ENCODE measurements around the gene P2RY11. TPM values are rescaled to one million over a fixed set of nuclear protein-coding genes. Genes with fewer than 3 reads are reported as not detected.

P2RY11 gene
- total and polyA plus RNA-seq, 2 donors (not counting 1 experiment from before 2014, with no cell fraction given) = 25.8 to 27.1 TPM

DNA sequence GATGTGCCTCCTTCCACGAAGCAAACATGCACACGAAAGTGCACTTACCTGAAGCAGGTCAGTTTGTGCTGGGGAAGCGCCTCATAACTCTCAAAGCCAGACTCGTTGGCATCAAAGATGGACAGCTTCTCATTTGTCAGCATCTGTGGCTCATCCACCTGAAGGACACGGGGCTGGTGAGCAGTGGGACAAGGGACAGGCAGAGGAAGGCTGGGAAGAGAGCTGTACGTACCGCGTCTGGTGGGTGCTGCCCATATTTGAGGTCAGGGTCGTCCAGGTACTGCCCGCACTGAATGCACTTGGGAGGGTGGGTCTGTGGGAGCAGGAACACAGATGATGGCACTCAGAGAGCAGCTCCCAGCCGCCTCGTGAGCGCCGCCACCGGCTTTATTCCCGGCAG lies 48.1 kb downstream of the P2RY11 start:
- TF ChIP-seq CTCF (IDR thresholded peaks at IDR 0.05) (no peak), EZH2 (IDR thresholded peaks at IDR 0.05; ENCODE audit: borderline replicate concordance, insufficient read depth, low read depth, low read length, poor library complexity, severe bottlenecking) (no peak)
- no peak for ATAC-seq (ENCODE audit: low read depth)
- Histone ChIP-seq H4K20me1 (ENCODE audit: control insufficient read depth, insufficient read depth, low read length, poor library complexity, severe bottlenecking) (no peaks in the 10 kb centered on the region), H3K9me3 (ENCODE audit: control extremely low read depth in 1 of 3, control insufficient read depth in 2 of 3, insufficient read depth in 1 of 3, low read length in 2 of 3) (no peaks in the 10 kb centered on the region), H3K4me2 (replicated peaks; ENCODE audit: low read depth, low read length, poor library complexity, severe bottlenecking) (no peak overlapping the region), H3K9ac (ENCODE audit: low read length) (no peak overlapping the region), H3K36me3 (replicated peaks in 1 of 2; ENCODE audit: control extremely low read depth in 1 of 2, control insufficient read depth in 1 of 2, extremely low read depth in 1 of 2, insufficient read depth in 2 of 2, low read length in 1 of 2) (peaks cover 0 to 76% of the 10 kb centered on the region in 2 experiments), H3K4me1 (ENCODE audit: control insufficient read depth in 2 of 2, insufficient read depth in 2 of 2, low read length in 2 of 2) (no peaks in the 10 kb centered on the region), H3K4me3 (ENCODE audit: control extremely low read depth in 1 of 5, extremely low read depth in 1 of 5, insufficient read depth in 1 of 5, low read depth in 2 of 5, low read length in 4 of 5) (no peak overlapping the region), H3K27ac (ENCODE audit: low read length in 2 of 2) (no peak overlapping the region), H2AFZ (ENCODE audit: insufficient read depth, low read depth, low read length, poor library complexity, severe bottlenecking) (no peak overlapping the region), H3K79me2 (ENCODE audit: control insufficient read depth, insufficient read depth, low read length) (no peaks in the 10 kb centered on the region), H3K27me3 (replicated peaks in 1 of 4; ENCODE audit: control extremely low read depth in 1 of 4, control insufficient read depth in 3 of 4, insufficient read depth in 4 of 4, low read length in 3 of 4) (no peaks in the 10 kb centered on the region)
- POLR2A ChIA-PET = no interaction called here
- no peak overlapping the region for H3K4me3 Mint-ChIP-seq
- no peaks in the 10 kb centered on the region for H3K9me3 Mint-ChIP-seq (ENCODE audit: insufficient read depth)
- intact Hi-C loops (cut with micrococcal nuclease) = no loop called here
- no peaks in the 10 kb centered on the region for H3K27me3 Mint-ChIP-seq
- H3K27ac Mint-ChIP-seq = no peak overlapping the region
- CTCF ChIA-PET = interaction anchor here (0.7 to 1.1 kb wide), 3 partner anchors 16 to 91 kb away, joined by 3 to 4 read pairs (median 3); no protein-coding TSS in a partner anchor
- no peak for DNase-seq
- H3K4me1 Mint-ChIP-seq = no peaks in the 10 kb centered on the region
- 96% methylated on average over 16 of the region's 16 CpGs for WGBS (ENCODE audit: insufficient coverage)

- no peak overlapping the region for H3K27ac ChIP-seq (ENCODE audit: low read length in 2 of 2)
- H3K9me3 ChIP-seq (ENCODE audit: control extremely low read depth in 1 of 3, control insufficient read depth in 2 of 3, insufficient read depth in 1 of 3, low read length in 2 of 3) = no peaks in the 10 kb centered on the region
- no peak overlapping the region for H3K4me2 ChIP-seq (replicated peaks; ENCODE audit: low read depth, low read length, poor library complexity, severe bottlenecking)
- Mint-ChIP-seq H3K9me3 (ENCODE audit: insufficient read depth) (no peaks in the 10 kb centered on the region), H3K27me3 (no peaks in the 10 kb centered on the region), H3K27ac (no peak overlapping the region), H3K4me1 (peaks cover 2% of the 10 kb centered on the region), H3K4me3 (no peak overlapping the region)
- H2AFZ ChIP-seq (ENCODE audit: insufficient read depth, low read depth, low read length, poor library complexity, severe bottlenecking) = no peak overlapping the region
- no peak for TF ChIP-seq CTCF (IDR thresholded peaks at IDR 0.05)
- TF ChIP-seq EZH2 (IDR thresholded peaks at IDR 0.05; ENCODE audit: borderline replicate concordance, insufficient read depth, low read depth, low read length, poor library complexity, severe bottlenecking) = no peak
- no peaks in the 10 kb centered on the region for H4K20me1 ChIP-seq (ENCODE audit: control insufficient read depth, insufficient read depth, low read length, poor library complexity, severe bottlenecking)
- H3K4me3 ChIP-seq (ENCODE audit: control extremely low read depth in 1 of 5, extremely low read depth in 1 of 5, insufficient read depth in 1 of 5, low read depth in 2 of 5, low read length in 4 of 5) = no peak overlapping the region
- WGBS (ENCODE audit: insufficient coverage) = 83% methylated on average over 1 of the region's 3 CpGs
- ATAC-seq (ENCODE audit: low read depth) = no peak
- H3K9ac ChIP-seq (ENCODE audit: low read length) = no peak overlapping the region
- no peaks in the 10 kb centered on the region for H3K4me1 ChIP-seq (ENCODE audit: control insufficient read depth in 2 of 2, insufficient read depth in 2 of 2, low read length in 2 of 2)
- no peaks in the 10 kb centered on the region for H3K79me2 ChIP-seq (ENCODE audit: control insufficient read depth, insufficient read depth, low read length)
- ChIA-PET POLR2A (no interaction called here), CTCF (interaction anchor here (0.6 to 1.2 kb wide), 2 partner anchors 95 to 882 kb away, joined by 3 read pairs; no protein-coding TSS in a partner anchor)
- intact Hi-C loops (cut with micrococcal nuclease) = no loop called here
- no peaks in the 10 kb centered on the region for H3K27me3 ChIP-seq (replicated peaks in 1 of 4; ENCODE audit: control extremely low read depth in 1 of 4, control insufficient read depth in 3 of 4, insufficient read depth in 4 of 4, low read length in 3 of 4)
- no peak for DNase-seq
- peaks cover 1 to 63% of the 10 kb centered on the region in 2 experiments for H3K36me3 ChIP-seq (replicated peaks in 1 of 2; ENCODE audit: control extremely low read depth in 1 of 2, control insufficient read depth in 1 of 2, extremely low read depth in 1 of 2, insufficient read depth in 2 of 2, low read length in 1 of 2)
Observed at GRCh38 chr19:10163536-10163935, 52.0 kb downstream of the P2RY11 start.

Small RNA genes within 50 kb of the gene (small RNA-seq; reads per million reads assigned to genes)
- gene SNORD105 (ENCODE audit: insufficient read length, low read depth, low replicate concordance) = 703 reads per million, percentile 98 among the genes with 10 or more reads in this experiment
- gene SNORD105B (ENCODE audit: insufficient read length, low read depth, low replicate concordance) = 1,370 reads per million, percentile 98 among the genes with 10 or more reads in this experiment

Other genes with a start within 250 kb of the P2RY11 start
- not detected in 2 replicates for gene OLFM2, start 175.2 kb upstream of the P2RY11 start, total RNA-seq
- 0.15 TPM in 1 of 2 replicates, not detected in the other for gene OLFM2, start 175.2 kb upstream of the P2RY11 start, polyA plus RNA-seq
- not detected in 2 replicates for gene COL5A3, start 101.2 kb upstream of the P2RY11 start, total RNA-seq
- gene COL5A3, start 101.2 kb upstream of the P2RY11 start, polyA plus RNA-seq = 0.01 and 0.04 TPM in 2 replicates
- not detected in 2 replicates for gene RDH8, start 98.2 kb upstream of the P2RY11 start, total RNA-seq
- not detected in 2 replicates for gene RDH8, start 98.2 kb upstream of the P2RY11 start, polyA plus RNA-seq
- gene SHFL, start 25.4 kb upstream of the P2RY11 start, total RNA-seq = 95.8 and 109 TPM in 2 replicates
- gene SHFL, start 25.4 kb upstream of the P2RY11 start, polyA plus RNA-seq = 176 and 205 TPM in 2 replicates
- gene ANGPTL6, start 9.0 kb upstream of the P2RY11 start, total RNA-seq = 18.1 and 20.3 TPM in 2 replicates
- gene ANGPTL6, start 9.0 kb upstream of the P2RY11 start, polyA plus RNA-seq = 13.2 and 23.5 TPM in 2 replicates
- gene PPAN, start 5.3 kb upstream of the P2RY11 start, total RNA-seq = 80.5 and 88.0 TPM in 2 replicates
- 42.2 and 51.0 TPM in 2 replicates for gene PPAN, start 5.3 kb upstream of the P2RY11 start, polyA plus RNA-seq
- gene EIF3G, start 8.2 kb downstream of the P2RY11 start, total RNA-seq = 261 and 270 TPM in 2 replicates
- gene EIF3G, start 8.2 kb downstream of the P2RY11 start, polyA plus RNA-seq = 295 and 308 TPM in 2 replicates
- gene DNMT1, start 83.3 kb downstream of the P2RY11 start, total RNA-seq = 108 and 119 TPM in 2 replicates
- gene DNMT1, start 83.3 kb downstream of the P2RY11 start, polyA plus RNA-seq = 53.0 and 60.2 TPM in 2 replicates
- 3.6 and 4.4 TPM in 2 replicates for gene S1PR2, start 119.6 kb downstream of the P2RY11 start, total RNA-seq
- gene S1PR2, start 119.6 kb downstream of the P2RY11 start, polyA plus RNA-seq = 1.8 and 8.9 TPM in 2 replicates
- 39.8 and 40.1 TPM in 2 replicates for gene MRPL4, start 140.5 kb downstream of the P2RY11 start, total RNA-seq
- 67.8 and 81.1 TPM in 2 replicates for gene MRPL4, start 140.5 kb downstream of the P2RY11 start, polyA plus RNA-seq
- gene ICAM1, start 159.4 kb downstream of the P2RY11 start, total RNA-seq = 7.3 and 10.2 TPM in 2 replicates
- 11.9 and 63.9 TPM in 2 replicates for gene ICAM1, start 159.4 kb downstream of the P2RY11 start, polyA plus RNA-seq
- 0.44 and 0.51 TPM in 2 replicates for gene ICAM4, start 175.3 kb downstream of the P2RY11 start, total RNA-seq
- 0.71 and 0.78 TPM in 2 replicates for gene ICAM4, start 175.3 kb downstream of the P2RY11 start, polyA plus RNA-seq
- gene ICAM5, start 178.3 kb downstream of the P2RY11 start, total RNA-seq = 0.34 and 0.54 TPM in 2 replicates
- gene ICAM5, start 178.3 kb downstream of the P2RY11 start, polyA plus RNA-seq = 0.14 TPM in 1 of 2 replicates, not detected in the other
- 6.4 and 7.4 TPM in 2 replicates for gene ZGLP1, start 198.1 kb downstream of the P2RY11 start, total RNA-seq
- 3.3 and 8.0 TPM in 2 replicates for gene ZGLP1, start 198.1 kb downstream of the P2RY11 start, polyA plus RNA-seq
- gene FDX2, start 204.3 kb downstream of the P2RY11 start, total RNA-seq = 13.6 and 13.9 TPM in 2 replicates
- 13.8 and 21.5 TPM in 2 replicates for gene FDX2, start 204.3 kb downstream of the P2RY11 start, polyA plus RNA-seq
- 54.6 and 62.7 TPM in 2 replicates for gene RAVER1, start 221.8 kb downstream of the P2RY11 start, total RNA-seq
- 21.0 and 27.3 TPM in 2 replicates for gene RAVER1, start 221.8 kb downstream of the P2RY11 start, polyA plus RNA-seq
- 110 and 119 TPM in 2 replicates for gene ICAM3, start 227.9 kb downstream of the P2RY11 start, total RNA-seq
- gene ICAM3, start 227.9 kb downstream of the P2RY11 start, polyA plus RNA-seq = 154 and 223 TPM in 2 replicates

Data from B cell (primary cell).